ENCODE measurements around the gene ADGRA3.

DNA sequence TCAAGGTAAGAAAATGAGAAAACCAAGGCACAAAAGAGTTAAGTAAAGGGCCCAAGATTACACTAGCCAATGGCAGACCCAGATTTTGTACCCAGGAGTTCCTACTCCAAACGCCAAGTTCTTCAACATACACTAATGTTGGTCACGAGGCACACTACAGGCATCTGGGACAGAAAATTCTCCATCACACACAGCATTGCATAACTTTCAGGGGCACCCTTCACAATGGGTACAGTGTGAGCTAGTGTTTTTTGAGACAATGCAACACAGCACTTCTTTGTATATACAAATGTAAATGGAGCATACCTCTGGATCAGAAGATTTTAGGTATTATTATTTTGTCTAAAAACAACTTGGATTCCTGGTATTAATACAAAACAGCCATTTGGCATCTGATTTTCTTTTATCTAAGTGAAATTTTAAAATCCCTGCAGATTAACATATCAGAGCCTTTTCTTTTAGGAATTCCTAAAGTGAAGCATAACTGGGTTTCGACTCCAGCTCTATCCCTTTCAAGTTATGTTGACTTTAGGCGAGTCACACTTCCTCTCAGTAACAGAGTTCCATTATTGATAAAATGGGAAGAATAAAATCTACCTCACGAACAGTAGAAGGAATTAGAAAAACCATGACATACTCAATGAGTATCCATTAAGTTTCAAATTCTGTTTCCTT lies 41.1 kb downstream of the ADGRA3 start:
- TF ChIP-seq, protein P1, sequence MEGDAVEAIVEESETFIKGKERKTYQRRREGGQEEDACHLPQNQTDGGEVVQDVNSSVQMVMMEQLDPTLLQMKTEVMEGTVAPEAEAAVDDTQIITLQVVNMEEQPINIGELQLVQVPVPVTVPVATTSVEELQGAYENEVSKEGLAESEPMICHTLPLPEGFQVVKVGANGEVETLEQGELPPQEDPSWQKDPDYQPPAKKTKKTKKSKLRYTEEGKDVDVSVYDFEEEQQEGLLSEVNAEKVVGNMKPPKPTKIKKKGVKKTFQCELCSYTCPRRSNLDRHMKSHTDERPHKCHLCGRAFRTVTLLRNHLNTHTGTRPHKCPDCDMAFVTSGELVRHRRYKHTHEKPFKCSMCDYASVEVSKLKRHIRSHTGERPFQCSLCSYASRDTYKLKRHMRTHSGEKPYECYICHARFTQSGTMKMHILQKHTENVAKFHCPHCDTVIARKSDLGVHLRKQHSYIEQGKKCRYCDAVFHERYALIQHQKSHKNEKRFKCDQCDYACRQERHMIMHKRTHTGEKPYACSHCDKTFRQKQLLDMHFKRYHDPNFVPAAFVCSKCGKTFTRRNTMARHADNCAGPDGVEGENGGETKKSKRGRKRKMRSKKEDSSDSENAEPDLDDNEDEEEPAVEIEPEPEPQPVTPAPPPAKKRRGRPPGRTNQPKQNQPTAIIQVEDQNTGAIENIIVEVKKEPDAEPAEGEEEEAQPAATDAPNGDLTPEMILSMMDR (conservative IDR thresholded peaks at IDR 0.05; ENCODE audit: low read length): no peak
- TF ChIP-seq EZH2phosphoT487 (IDR thresholded peaks at IDR 0.05; ENCODE audit: borderline replicate concordance, low read depth, low read length): no peak

Measured in OCI-LY7 (cell line).